Ovary (tissue), 9 donors: ENCODE data around the gene MTF1. TPM values are rescaled to one million over a fixed set of nuclear protein-coding genes. Genes with fewer than 3 reads are reported as not detected.

Experiments
- DNase-seq, 5 donors: peaks; one replicate each; pipeline ENCODE4 v3.0.0-alpha.2; 2019 to 2020
- H3K27ac ChIP-seq, 2 donors: fragments of 200-600 bp; one replicate each; pipeline versions ENCODE4 v1.5.1 to v1.8.0; 2019 to 2022
- H3K27me3 ChIP-seq: fragments of 200-600 bp; one replicate; pipeline ENCODE4 v1.8.0; 2022
- H3K36me3 ChIP-seq: fragments of 200-600 bp; sonication (generic); one replicate; pipeline ENCODE4 v1.5.1; 2019
- H3K4me1 ChIP-seq: one replicate; pipeline ENCODE4 v1.8.1; 2013; ENCODE audit warnings: mild to moderate bottlenecking, moderate library complexity; ENCODE audit not compliant: insufficient read depth
- H3K4me3 ChIP-seq: fragments of 200-600 bp; sonication (generic); one replicate; pipeline ENCODE4 v1.5.1; 2017
- H3K9me3 ChIP-seq, 2 donors: fragments of 200-600 bp in 1 of 2; sonication (generic) in 1 of 2; one replicate each; pipeline versions ENCODE4 v1.5.1 to v1.8.1; 2013 to 2019; ENCODE audit warnings: mild to moderate bottlenecking in 1 of 2, moderate library complexity in 1 of 2
- EP300 ChIP-seq: sonication (generic); formaldehyde crosslinking; IDR thresholded peaks from one replicate; pipeline ENCODE4 v1.6.1; 2017; ENCODE audit warnings: antibody characterized with exemption
- POLR2A ChIP-seq: fragments of 450-650 bp; IDR thresholded peaks from one replicate; pipeline ENCODE4 v1.6.1; 2017; ENCODE audit warnings: antibody characterized with exemption, mild to moderate bottlenecking, moderate library complexity
- WGBS, 3 donors: extraction: QIAGEN DNeasy Blood & Tissue Kit in 1 of 3; methylation state at CpG; one replicate each; pipeline versions ENCODE4 v1.1.5 to v1.1.7; 2013 to 2017; 5-methylcytosine and 5-hydroxymethylcytosine counted together
- intact Hi-C, 4 donors: fragments of 100-400 bp; cut with DNase I; formaldehyde crosslinking; loops; one replicate each; pipeline versions ENCODE4 v1.11.0 to v1.15.1; 2022 to 2023
- polyA plus RNA-seq, 2 donors: library from polyadenylated mRNA; stranded (reverse); fragments of 200-250 nt in 1 of 2; fragments of 350-450 nt in 1 of 2; fragmentation: Illumina TruSeq in 1 of 2; extraction: RNeasy Lipid Tissue Mini Kit (QIAGEN cat#74804) in 1 of 2; gene quantifications; one replicate each; pipeline ENCODE4 v1.2.3, GENCODE V29; 2013 to 2014
- total RNA-seq, 7 donors: library from RNA; depleted of rRNA in 2 of 7; stranded (reverse); fragments of >200 nt in 2 of 7; fragmentation: NEBNext Ultra II Directional in 3 of 7; extraction: Animal tissue kit (Norgen Biotek cat#: 25700) in 3 of 7; gene quantifications; one replicate each; pipeline versions ENCODE4 v1.1.0 to v1.2.4, GENCODE V29; 2016 to 2023
- TF ChIP-seq, protein P1 (sequence below), 3 donors: fragments of 450-650 bp in 2 of 3; fragments of 200-600 bp in 1 of 3; IDR thresholded peaks; one replicate each; pipeline versions ENCODE4 v1.5.1 to v1.8.0; 2016 to 2022; ENCODE audit warnings: antibody characterized with exemption in 3 of 3, mild to moderate bottlenecking in 1 of 3
- donor health status: DM: no; HTN: no; CAD: no; lungs with moderate emphysema.
- donor health status: DM: no; HTN: no; CAD: no.
- donor health status: Bipolar disorder and iron deficiency.
- donor health status: DM: yes; HTN: yes; CAD: no.
- donor health status: DM: no; HTN: no; CAD: no.
- donor health status: DM: yes; HTN: yes; CAD: no.

The MTF1 gene
- total and polyA plus RNA-seq, 9 donors = 3.4 to 29.1 (median 20.6) TPM

DNA sequence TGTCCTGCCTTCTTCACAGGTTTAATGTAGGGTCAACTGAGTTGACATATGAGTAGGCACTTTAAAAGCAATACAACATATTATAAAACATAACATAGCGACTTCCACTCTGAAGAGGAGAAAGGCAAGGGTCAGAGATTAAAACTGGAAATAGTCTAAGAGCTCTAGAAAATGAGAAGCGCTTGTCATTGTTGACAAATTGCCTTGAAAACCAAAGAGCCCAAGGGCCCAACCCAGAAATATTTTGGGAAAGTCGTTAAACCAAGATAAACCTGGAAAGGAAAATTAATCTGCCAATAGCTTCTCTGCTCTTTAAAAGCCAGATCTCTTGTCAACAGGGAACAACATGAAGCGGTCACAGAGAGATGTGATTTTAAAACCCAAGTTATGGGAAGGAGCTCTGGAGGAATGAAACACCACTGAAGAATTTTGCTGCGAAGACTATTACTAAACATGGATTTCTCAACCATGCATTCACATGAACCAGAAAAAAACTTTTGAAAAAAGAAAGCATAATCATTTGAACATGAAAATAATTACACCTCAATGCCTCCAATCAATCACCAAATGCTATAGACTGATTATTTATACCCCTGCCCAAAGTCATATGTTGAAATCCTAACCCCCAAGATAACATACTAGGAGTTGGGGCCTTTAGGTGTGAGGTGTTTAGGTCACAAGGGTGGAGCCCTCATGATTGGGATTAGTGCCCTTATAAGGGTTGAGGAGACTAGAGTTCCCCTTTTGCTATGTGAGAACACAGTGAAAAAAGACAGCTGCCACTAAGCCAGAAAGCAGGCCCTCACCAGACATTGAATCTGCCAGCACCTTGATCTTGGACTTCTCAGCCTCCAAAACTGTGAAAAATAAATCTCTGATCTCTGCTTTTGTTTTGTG, 33.0 kb upstream of the MTF1 start:
- Histone ChIP-seq H3K9me3 (no peaks in the 10 kb centered on the region), H3K27ac (no peak overlapping the region), H3K36me3 (no peaks in the 10 kb centered on the region), H3K4me1 (no peaks in the 10 kb centered on the region), H3K27me3 (no peaks in the 10 kb centered on the region), H3K4me3 (no peak overlapping the region)
- TF ChIP-seq, protein P1, sequence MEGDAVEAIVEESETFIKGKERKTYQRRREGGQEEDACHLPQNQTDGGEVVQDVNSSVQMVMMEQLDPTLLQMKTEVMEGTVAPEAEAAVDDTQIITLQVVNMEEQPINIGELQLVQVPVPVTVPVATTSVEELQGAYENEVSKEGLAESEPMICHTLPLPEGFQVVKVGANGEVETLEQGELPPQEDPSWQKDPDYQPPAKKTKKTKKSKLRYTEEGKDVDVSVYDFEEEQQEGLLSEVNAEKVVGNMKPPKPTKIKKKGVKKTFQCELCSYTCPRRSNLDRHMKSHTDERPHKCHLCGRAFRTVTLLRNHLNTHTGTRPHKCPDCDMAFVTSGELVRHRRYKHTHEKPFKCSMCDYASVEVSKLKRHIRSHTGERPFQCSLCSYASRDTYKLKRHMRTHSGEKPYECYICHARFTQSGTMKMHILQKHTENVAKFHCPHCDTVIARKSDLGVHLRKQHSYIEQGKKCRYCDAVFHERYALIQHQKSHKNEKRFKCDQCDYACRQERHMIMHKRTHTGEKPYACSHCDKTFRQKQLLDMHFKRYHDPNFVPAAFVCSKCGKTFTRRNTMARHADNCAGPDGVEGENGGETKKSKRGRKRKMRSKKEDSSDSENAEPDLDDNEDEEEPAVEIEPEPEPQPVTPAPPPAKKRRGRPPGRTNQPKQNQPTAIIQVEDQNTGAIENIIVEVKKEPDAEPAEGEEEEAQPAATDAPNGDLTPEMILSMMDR (IDR thresholded peaks at IDR 0.05) = no peak
- no peak for TF ChIP-seq EP300
- TF ChIP-seq POLR2A = no peak
- 74 to 81% (median 74%) methylated on average over 5 of the region's 5 CpGs for WGBS, 3 donors
- DNase-seq = no peak
- intact Hi-C loops = no loop called here

DNA sequence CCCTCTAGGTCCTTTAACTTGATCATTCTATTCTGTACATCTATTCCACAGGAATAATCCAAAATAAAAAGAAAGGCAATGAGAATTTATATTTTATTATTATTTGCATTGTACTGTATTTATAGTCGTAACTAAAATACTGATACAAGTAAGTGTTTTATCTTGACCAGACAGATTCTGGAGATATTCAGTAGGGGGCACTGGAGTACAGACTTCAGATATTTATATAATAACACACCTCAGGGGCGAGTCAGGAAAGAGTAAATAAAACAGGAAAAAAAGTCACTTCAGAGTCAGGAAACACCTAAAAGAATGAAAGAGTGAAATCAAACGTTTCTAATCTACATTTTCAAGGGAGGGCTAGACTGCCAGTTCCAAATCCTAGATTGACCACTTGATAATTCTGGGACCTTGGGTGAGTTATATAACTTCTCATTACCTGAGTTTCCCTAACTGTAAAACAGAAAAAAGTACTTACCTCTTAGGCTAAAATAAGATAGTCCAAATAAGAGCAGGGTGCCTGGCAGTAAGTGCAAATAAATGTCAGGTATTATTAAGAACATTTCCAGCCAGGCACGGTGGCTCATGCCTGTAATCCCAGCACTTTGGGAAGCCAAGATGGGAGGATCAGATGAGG, 31.1 kb upstream of the MTF1 start:
- DNase-seq = no peak
- TF ChIP-seq, protein P1 (IDR thresholded peaks at IDR 0.05) = no peak
- no peak for TF ChIP-seq POLR2A
- TF ChIP-seq EP300 = no peak
- Histone ChIP-seq H3K27ac (no peak overlapping the region), H3K4me3 (no peak overlapping the region), H3K36me3 (no peaks in the 10 kb centered on the region), H3K9me3 (no peaks in the 10 kb centered on the region), H3K4me1 (no peaks in the 10 kb centered on the region), H3K27me3 (no peaks in the 10 kb centered on the region)
- 38 to 47% (median 38%) methylated on average over 4 of the region's 4 CpGs for WGBS, 3 donors
- intact Hi-C loops = no loop called here

DNA sequence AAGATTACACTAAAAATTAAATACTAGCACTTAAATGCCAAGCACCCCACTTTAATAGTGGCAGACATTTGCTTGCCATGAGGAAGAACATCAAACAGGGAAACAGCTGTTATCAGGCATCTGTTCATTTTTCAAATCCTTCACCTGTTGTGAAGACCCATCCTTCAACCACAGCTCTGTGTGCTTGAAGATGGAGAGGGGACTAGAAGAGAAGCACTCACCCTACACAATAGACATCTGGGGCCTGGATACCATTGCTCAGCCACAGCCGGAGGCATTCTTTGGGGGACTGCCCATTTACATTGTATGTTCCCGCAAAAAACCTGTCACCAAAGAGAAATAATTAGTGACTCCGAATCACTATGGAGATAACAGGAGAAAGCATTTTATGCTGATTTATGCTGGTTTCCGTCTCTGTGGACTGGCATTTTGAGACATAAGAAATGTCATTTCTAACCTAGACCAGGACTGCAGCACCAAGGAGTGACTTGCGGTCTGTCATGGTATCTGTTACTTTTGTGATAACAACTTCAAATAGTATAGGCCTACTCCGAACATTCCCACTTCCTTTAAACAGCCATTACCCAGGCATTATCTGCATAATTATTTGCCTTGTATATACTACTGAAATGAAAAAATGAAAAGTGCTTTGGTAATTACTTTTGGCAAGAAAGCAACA, 28.8 kb upstream of the MTF1 start:
- H3K4me1 ChIP-seq = no peaks in the 10 kb centered on the region
- no peak overlapping the region for H3K27ac ChIP-seq
- 72 to 93% (median 79%) methylated on average over 6 of the region's 6 CpGs for WGBS, 3 donors
- intact Hi-C loops = loop anchor here in 1 of 4 donors (10.0 kb wide), 1 partner anchor 87 kb away; no protein-coding TSS in a partner anchor
- no peaks in the 10 kb centered on the region for H3K9me3 ChIP-seq
- TF ChIP-seq POLR2A = no peak
- TF ChIP-seq EP300 = no peak
- TF ChIP-seq, protein P1 (IDR thresholded peaks at IDR 0.05) = no peak
- H3K4me3 ChIP-seq = no peak overlapping the region
- H3K27me3 ChIP-seq = no peaks in the 10 kb centered on the region
- no peak for DNase-seq
- no peaks in the 10 kb centered on the region for H3K36me3 ChIP-seq

DNA sequence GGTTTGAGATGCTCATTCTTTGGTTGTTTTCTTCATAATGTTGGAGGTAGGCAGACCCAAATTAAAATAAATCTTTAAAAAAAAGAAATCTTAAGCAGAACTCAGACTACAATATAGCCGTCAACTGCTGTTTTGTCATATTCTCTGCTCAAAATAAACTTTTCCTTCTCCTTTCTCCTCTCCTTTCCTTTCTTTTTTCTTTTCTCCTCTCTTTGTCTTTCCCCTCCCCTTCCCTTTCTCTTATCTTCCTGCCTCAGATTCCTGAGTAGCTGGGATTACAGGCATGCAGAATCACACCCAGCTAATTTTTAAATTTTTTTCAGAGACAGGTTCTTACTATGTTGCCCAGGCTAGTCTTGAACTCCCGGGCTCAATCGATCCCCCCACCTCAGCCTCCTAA, 24.8 kb upstream of the MTF1 start:
- TF ChIP-seq, protein P1 (IDR thresholded peaks at IDR 0.05) = no peak
- TF ChIP-seq POLR2A = no peak
- no peak for TF ChIP-seq EP300
- intact Hi-C loops = loop anchor here in 1 of 4 donors (10.0 kb wide), 1 partner anchor 91 kb away; no protein-coding TSS in a partner anchor
- 85 to 92% (median 87%) methylated on average over 3 of the region's 3 CpGs for WGBS, 3 donors

More for the DNA sequence above, 24.8 kb upstream of the MTF1 start:
- Histone ChIP-seq H3K4me1 (no peaks in the 10 kb centered on the region), H3K27me3 (no peaks in the 10 kb centered on the region), H3K27ac (no peak overlapping the region), H3K9me3 (no peaks in the 10 kb centered on the region), H3K36me3 (no peaks in the 10 kb centered on the region), H3K4me3 (no peak overlapping the region)
- no peak for DNase-seq
